ENCODE data around the gene MSI1. TPM values are rescaled to one million over a fixed set of nuclear protein-coding genes. Genes with fewer than 3 reads are reported as not detected.

Gene MSI1
- total RNA-seq, 1 donor, result not detected

Other genes with a start within 250 kb of the MSI1 start
- gene GCN1, start 174.4 kb downstream of the MSI1 start, total RNA-seq, result 159 TPM
- gene RPLP0, start 168.1 kb downstream of the MSI1 start, total RNA-seq, result 2,452 TPM
- 80.8 TPM for gene PXN, start 103.4 kb downstream of the MSI1 start, total RNA-seq
- gene RNU4-2, start 77.3 kb downstream of the MSI1 start, total RNA-seq, result under 0.01 TPM
- gene RNU4-1, start 75.9 kb downstream of the MSI1 start, total RNA-seq, result under 0.01 TPM
- 0.10 TPM for gene SIRT4, start 66.8 kb downstream of the MSI1 start, total RNA-seq
- gene PLA2G1B, start 41.4 kb downstream of the MSI1 start, total RNA-seq, result 0.31 TPM
- 138 TPM for gene COX6A1, start 68.9 kb upstream of the MSI1 start, total RNA-seq
- 25.6 TPM for gene TRIAP1, start 77.2 kb upstream of the MSI1 start, total RNA-seq
- gene GATC, start 77.3 kb upstream of the MSI1 start, total RNA-seq, result 11.0 TPM
- 84.7 TPM for gene SRSF9, start 100.6 kb upstream of the MSI1 start, total RNA-seq
- 34.0 TPM for gene DYNLL1, start 126.9 kb upstream of the MSI1 start, total RNA-seq
- 4.5 TPM for gene COQ5, start 160.0 kb upstream of the MSI1 start, total RNA-seq
- 218 TPM for gene RNF10, start 165.2 kb upstream of the MSI1 start, total RNA-seq
- gene POP5, start 212.2 kb upstream of the MSI1 start, total RNA-seq, result 12.7 TPM

All from mononuclear cell (primary cell).